HepG2 (cell line): ENCODE data around the gene UNC13D. TPM values are rescaled to one million over a fixed set of nuclear protein-coding genes. Genes with fewer than 3 reads are reported as not detected.

Experiments used
- ATRX ChIP-seq: sonication (generic); formaldehyde crosslinking; IDR thresholded peaks from 2 replicates; pipeline ENCODE4 v1.4.0; 2020; ENCODE audit warnings: missing genetic modification reagents, borderline replicate concordance
- CCAR2 ChIP-seq: fragments of 200-400 bp; formaldehyde crosslinking; optimal IDR thresholded peaks from 2 replicates; pipeline ENCODE3; 2018; ENCODE audit warnings: low read depth, mild to moderate bottlenecking, low read length, moderate library complexity
- EP300 ChIP-seq, 3 experiments: sonication (generic) in 1 of 3; formaldehyde crosslinking in 1 of 3; IDR thresholded peaks; 2 replicates each; pipeline versions ENCODE4 v1.5.1 to v1.6.1; 2011 to 2020; ENCODE audit warnings: low read depth in 2 of 3, low read length in 2 of 3, borderline replicate concordance in 1 of 3, improper control_type of control experiment in 1 of 3, mild to moderate bottlenecking in 1 of 3, missing genetic modification reagents in 1 of 3, moderate library complexity in 1 of 3
- PCBP1 ChIP-seq: fragments of 200-400 bp; formaldehyde crosslinking; IDR thresholded peaks from 2 replicates; pipeline ENCODE4 v1.6.1; 2017; ENCODE audit warnings: mild to moderate bottlenecking, low read depth, low read length, borderline replicate concordance
- PRPF4 ChIP-seq: fragments of 200-400 bp; formaldehyde crosslinking; IDR thresholded peaks from 2 replicates; pipeline ENCODE4 v1.6.1; 2016; ENCODE audit warnings: low read length, low read depth; ENCODE audit not compliant: poor library complexity, severe bottlenecking
- TAF15 ChIP-seq: fragments of 200-400 bp; formaldehyde crosslinking; IDR thresholded peaks from one replicate; pipeline ENCODE4 v1.6.1; 2018; ENCODE audit warnings: mild to moderate bottlenecking, low read depth, low read length; ENCODE audit not compliant: poor library complexity, severe bottlenecking
- TEAD2 ChIP-seq: sonication (generic); formaldehyde crosslinking; IDR thresholded peaks from 2 replicates; pipeline ENCODE4 v1.9.0; 2021; ENCODE audit warnings: missing genetic modification reagents
- THAP11 ChIP-seq: IDR thresholded peaks from 2 replicates; pipeline ENCODE4 v1.6.1; 2016; ENCODE audit warnings: missing biosample characterization, missing genetic modification reagents
- ZBTB37 ChIP-seq: sonication (generic); formaldehyde crosslinking; IDR thresholded peaks from 2 replicates; pipeline ENCODE4 v1.4.0; 2020; ENCODE audit warnings: mild to moderate bottlenecking, missing genetic modification reagents
- ZBTB7B ChIP-seq: sonication (generic); formaldehyde crosslinking; IDR thresholded peaks from 2 replicates; pipeline ENCODE4 v1.4.0; 2020; ENCODE audit warnings: missing genetic modification reagents
- ZNF552 ChIP-seq: sonication (generic); formaldehyde crosslinking; IDR thresholded peaks from 2 replicates; pipeline ENCODE4 v1.9.0; 2022; ENCODE audit warnings: missing genetic modification reagents, mild to moderate bottlenecking, borderline replicate concordance
- ZNF7 ChIP-seq: IDR thresholded peaks from 2 replicates; pipeline ENCODE4 v1.6.1; 2016; ENCODE audit warnings: missing biosample characterization, missing genetic modification reagents
- ZNF775 ChIP-seq: sonication (generic); formaldehyde crosslinking; IDR thresholded peaks from 2 replicates; pipeline ENCODE4 v1.4.0; 2020; ENCODE audit warnings: missing genetic modification reagents, mild to moderate bottlenecking, moderate library complexity, borderline replicate concordance
- polyA plus RNA-seq, 8 experiments: library from polyadenylated mRNA; depleted of rRNA in 3 of 8; stranded (reverse) in 7 of 8; unstranded in 1 of 8; fragments of >200 nt; fragmentation: Illumina TruSeq in 4 of 8; extraction: Trizol in 4 of 8; gene quantifications; 2 replicates each; pipeline versions ENCODE4 v1.2.1 to v1.2.3, GENCODE V29; 2011 to 2016; ENCODE audit warnings: low read depth in 4 of 8, missing spikeins in 1 of 8, mixed read lengths in 1 of 8; ENCODE audit not compliant: insufficient read depth in 1 of 8
- total RNA-seq, 5 experiments: library from RNA; depleted of rRNA; stranded (reverse); fragments of >200 nt; fragmentation: Illumina TruSeq; extraction: Trizol; gene quantifications; 2 replicates each; pipeline ENCODE4 v1.2.3, GENCODE V29; 2016; ENCODE audit warnings: low read depth in 1 of 5
- TF ChIP-seq, protein P1 (sequence below), 2 experiments: fragments of 450-650 bp in 1 of 2; sonication (generic) in 1 of 2; formaldehyde crosslinking in 1 of 2; IDR thresholded peaks; 2 replicates each; pipeline versions ENCODE4 v1.6.1 to v1.8.0; 2016 to 2022; ENCODE audit warnings: antibody characterized with exemption in 1 of 2, mild to moderate bottlenecking in 1 of 2, missing genetic modification reagents in 1 of 2
- TF ChIP-seq, protein P2 (sequence below): sonication (generic); formaldehyde crosslinking; IDR thresholded peaks from 2 replicates; pipeline ENCODE4 v1.9.0; 2021; ENCODE audit warnings: missing genetic modification reagents, borderline replicate concordance

The UNC13D gene
- total and polyA plus RNA-seq, 2 of the 13 experiments (the other 11 are each of a cell fraction or from before 2014, with no cell fraction given) = 29.7 to 42.7 TPM

DNA sequence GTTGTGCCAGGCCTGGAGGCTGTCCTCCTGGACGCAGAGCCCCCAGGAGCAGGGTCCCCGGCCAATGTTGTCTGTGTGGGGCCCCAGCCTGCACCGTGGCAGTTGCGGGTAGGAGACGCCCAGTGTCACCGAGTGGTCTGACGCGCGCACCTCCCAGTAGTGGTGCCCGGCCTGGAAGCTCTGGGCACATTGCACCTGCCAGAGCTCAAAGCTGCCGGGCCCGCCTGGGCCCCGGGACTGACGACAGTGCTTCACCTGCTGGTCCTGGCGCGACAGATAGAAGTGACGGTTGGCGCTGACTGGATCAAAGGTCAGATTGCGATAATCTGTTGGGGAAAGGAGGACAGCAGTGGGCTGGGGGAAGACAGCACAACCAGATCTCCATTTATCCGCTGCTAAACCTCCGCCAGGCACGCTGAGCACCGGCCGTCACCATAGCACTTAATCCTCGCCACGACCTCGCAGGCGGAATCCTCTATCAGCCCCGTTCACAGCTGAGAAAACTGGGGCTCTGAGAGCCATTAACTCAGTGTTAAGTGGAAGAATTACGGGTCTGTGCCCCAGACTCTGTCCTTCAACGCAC lies 46.9 kb upstream of the UNC13D start (continued):
- TF ChIP-seq, protein P1, sequence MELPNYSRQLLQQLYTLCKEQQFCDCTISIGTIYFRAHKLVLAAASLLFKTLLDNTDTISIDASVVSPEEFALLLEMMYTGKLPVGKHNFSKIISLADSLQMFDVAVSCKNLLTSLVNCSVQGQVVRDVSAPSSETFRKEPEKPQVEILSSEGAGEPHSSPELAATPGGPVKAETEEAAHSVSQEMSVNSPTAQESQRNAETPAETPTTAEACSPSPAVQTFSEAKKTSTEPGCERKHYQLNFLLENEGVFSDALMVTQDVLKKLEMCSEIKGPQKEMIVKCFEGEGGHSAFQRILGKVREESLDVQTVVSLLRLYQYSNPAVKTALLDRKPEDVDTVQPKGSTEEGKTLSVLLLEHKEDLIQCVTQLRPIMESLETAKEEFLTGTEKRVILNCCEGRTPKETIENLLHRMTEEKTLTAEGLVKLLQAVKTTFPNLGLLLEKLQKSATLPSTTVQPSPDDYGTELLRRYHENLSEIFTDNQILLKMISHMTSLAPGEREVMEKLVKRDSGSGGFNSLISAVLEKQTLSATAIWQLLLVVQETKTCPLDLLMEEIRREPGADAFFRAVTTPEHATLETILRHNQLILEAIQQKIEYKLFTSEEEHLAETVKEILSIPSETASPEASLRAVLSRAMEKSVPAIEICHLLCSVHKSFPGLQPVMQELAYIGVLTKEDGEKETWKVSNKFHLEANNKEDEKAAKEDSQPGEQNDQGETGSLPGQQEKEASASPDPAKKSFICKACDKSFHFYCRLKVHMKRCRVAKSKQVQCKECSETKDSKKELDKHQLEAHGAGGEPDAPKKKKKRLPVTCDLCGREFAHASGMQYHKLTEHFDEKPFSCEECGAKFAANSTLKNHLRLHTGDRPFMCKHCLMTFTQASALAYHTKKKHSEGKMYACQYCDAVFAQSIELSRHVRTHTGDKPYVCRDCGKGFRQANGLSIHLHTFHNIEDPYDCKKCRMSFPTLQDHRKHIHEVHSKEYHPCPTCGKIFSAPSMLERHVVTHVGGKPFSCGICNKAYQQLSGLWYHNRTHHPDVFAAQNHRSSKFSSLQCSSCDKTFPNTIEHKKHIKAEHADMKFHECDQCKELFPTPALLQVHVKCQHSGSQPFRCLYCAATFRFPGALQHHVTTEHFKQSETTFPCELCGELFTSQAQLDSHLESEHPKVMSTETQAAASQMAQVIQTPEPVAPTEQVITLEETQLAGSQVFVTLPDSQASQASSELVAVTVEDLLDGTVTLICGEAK (IDR thresholded peaks at IDR 0.05) = no peak
- TF ChIP-seq, protein P1 (CRISPR knock-in tag; IDR thresholded peaks at IDR 0.05) = no peak; the same call in 1 of the 2 replicates
- TF ChIP-seq ZNF552 (CRISPR knock-in tag) (no peak), ATRX (CRISPR knock-in tag) (no peak), CCAR2 (no peak), ZBTB37 (CRISPR knock-in tag) (peak; percentile 78), TEAD2 (no peak), ZBTB7B (CRISPR knock-in tag) (no peak), PCBP1 (0 out of 2 replicates have a peak, but pooled peaks have one; percentile 16), TAF15 (no peak), ZNF7 (CRISPR knock-in tag) (no peak), ZNF775 (CRISPR knock-in tag) (no peak), THAP11 (no peak), PRPF4 (peak; percentile 74), EP300 (IDR thresholded peaks at IDR 0.05; ENCODE audit: low read depth in 2 of 2, low read length in 2 of 2) (0 out of 4 replicates have a peak, but pooled peaks of 1 of the 2 experiments have one; percentile 10), EP300 (CRISPR knock-in tag; IDR thresholded peaks at IDR 0.05; ENCODE audit: borderline replicate concordance) (no peak)
- TF ChIP-seq, protein P2, sequence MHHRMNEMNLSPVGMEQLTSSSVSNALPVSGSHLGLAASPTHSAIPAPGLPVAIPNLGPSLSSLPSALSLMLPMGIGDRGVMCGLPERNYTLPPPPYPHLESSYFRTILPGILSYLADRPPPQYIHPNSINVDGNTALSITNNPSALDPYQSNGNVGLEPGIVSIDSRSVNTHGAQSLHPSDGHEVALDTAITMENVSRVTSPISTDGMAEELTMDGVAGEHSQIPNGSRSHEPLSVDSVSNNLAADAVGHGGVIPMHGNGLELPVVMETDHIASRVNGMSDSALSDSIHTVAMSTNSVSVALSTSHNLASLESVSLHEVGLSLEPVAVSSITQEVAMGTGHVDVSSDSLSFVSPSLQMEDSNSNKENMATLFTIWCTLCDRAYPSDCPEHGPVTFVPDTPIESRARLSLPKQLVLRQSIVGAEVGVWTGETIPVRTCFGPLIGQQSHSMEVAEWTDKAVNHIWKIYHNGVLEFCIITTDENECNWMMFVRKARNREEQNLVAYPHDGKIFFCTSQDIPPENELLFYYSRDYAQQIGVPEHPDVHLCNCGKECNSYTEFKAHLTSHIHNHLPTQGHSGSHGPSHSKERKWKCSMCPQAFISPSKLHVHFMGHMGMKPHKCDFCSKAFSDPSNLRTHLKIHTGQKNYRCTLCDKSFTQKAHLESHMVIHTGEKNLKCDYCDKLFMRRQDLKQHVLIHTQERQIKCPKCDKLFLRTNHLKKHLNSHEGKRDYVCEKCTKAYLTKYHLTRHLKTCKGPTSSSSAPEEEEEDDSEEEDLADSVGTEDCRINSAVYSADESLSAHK (CRISPR knock-in tag) = no peak
